Measurements from ENCODE around the gene FUCA1.

FUCA1 gene

GRCh38 chr1:23899070-23899469, 31.0 kb upstream of the FUCA1 start:
- H3K4me3 ChIP-seq (ENCODE audit: low read depth, low read length), result no peak overlapping the region
- in situ Hi-C loops (cut with HindIII; ENCODE audit: low pct_ligation_motif_present, low sequenced_read_pairs), result no loop called here
- peaks cover 16% of the 10 kb centered on the region for H3K27me3 ChIP-seq (replicated peaks)
- no peaks in the 10 kb centered on the region for H3K36me3 ChIP-seq (replicated peaks)
- no peak for TF ChIP-seq CTCF (IDR thresholded peaks at IDR 0.05; ENCODE audit: low read depth, low read length, missing control alignments)
- no peak overlapping the region for H3K27ac ChIP-seq
- DNase-seq, result no peak

GRCh38 chr1:23897083-23897482, 29.0 kb upstream of the FUCA1 start:
- no peak for TF ChIP-seq CTCF (IDR thresholded peaks at IDR 0.05; ENCODE audit: low read depth, low read length, missing control alignments)
- no peak overlapping the region for H3K27ac ChIP-seq
- H3K4me3 ChIP-seq (ENCODE audit: low read depth, low read length), result no peak overlapping the region
- peaks cover 3% of the 10 kb centered on the region for H3K27me3 ChIP-seq (replicated peaks)
- no peaks in the 10 kb centered on the region for H3K36me3 ChIP-seq (replicated peaks)
- in situ Hi-C loops (cut with HindIII; ENCODE audit: low pct_ligation_motif_present, low sequenced_read_pairs), result no loop called here
- no peak for DNase-seq

GRCh38 chr1:23896491-23896890, 28.4 kb upstream of the FUCA1 start:
- no peak for DNase-seq
- no peak overlapping the region for H3K27ac ChIP-seq
- no peak overlapping the region for H3K4me3 ChIP-seq (ENCODE audit: low read depth, low read length)
- in situ Hi-C loops (cut with HindIII; ENCODE audit: low pct_ligation_motif_present, low sequenced_read_pairs), result no loop called here
- H3K27me3 ChIP-seq (replicated peaks), result peaks cover 3% of the 10 kb centered on the region
- no peaks in the 10 kb centered on the region for H3K36me3 ChIP-seq (replicated peaks)
- TF ChIP-seq CTCF (IDR thresholded peaks at IDR 0.05; ENCODE audit: low read depth, low read length, missing control alignments), result no peak

GRCh38 chr1:23895993-23896392, 27.9 kb upstream of the FUCA1 start:
- H3K4me3 ChIP-seq (ENCODE audit: low read depth, low read length), result no peak overlapping the region
- TF ChIP-seq CTCF (IDR thresholded peaks at IDR 0.05; ENCODE audit: low read depth, low read length, missing control alignments), result no peak
- no peaks in the 10 kb centered on the region for H3K36me3 ChIP-seq (replicated peaks)
- no peak for DNase-seq
- H3K27ac ChIP-seq, result no peak overlapping the region
- in situ Hi-C loops (cut with HindIII; ENCODE audit: low pct_ligation_motif_present, low sequenced_read_pairs), result no loop called here
- H3K27me3 ChIP-seq (replicated peaks), result peaks cover 3% of the 10 kb centered on the region

- H3K27ac ChIP-seq, result no peak overlapping the region
- no peak for DNase-seq
- H3K27me3 ChIP-seq (replicated peaks), result peaks cover 3% of the 10 kb centered on the region
- H3K36me3 ChIP-seq (replicated peaks), result no peaks in the 10 kb centered on the region
- no peak for TF ChIP-seq CTCF (IDR thresholded peaks at IDR 0.05; ENCODE audit: low read depth, low read length, missing control alignments)
- no peak overlapping the region for H3K4me3 ChIP-seq (ENCODE audit: low read depth, low read length)
- in situ Hi-C loops (cut with HindIII; ENCODE audit: low pct_ligation_motif_present, low sequenced_read_pairs), result no loop called here
These were observed 27.0 kb upstream of the FUCA1 start for GRCh38 chr1:23895082-23895481.

DNA sequence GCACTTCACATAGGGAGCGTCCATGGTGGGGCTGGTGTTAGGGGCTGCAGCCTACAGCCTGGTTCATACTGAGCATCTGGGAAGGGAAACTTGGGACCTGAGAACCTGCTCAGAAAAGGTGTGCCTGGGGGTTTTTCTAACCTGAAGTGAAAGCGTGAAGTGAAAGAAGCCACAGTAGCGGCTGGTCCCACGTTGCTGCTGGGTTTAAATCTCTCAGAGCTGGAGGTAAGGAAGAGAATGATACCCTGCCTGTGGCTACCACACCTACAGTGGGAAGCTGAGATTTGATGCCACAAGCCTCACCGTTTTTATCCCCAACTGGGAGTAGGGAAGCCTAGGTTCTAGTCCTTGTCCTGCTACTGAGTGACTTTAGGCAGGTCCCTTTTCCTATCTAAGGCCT, 21.0 kb upstream of the FUCA1 start:
- in situ Hi-C loops (cut with HindIII; ENCODE audit: low pct_ligation_motif_present, low sequenced_read_pairs), result no loop called here
- no peak for DNase-seq
- H3K4me3 ChIP-seq (ENCODE audit: low read depth, low read length), result no peak overlapping the region

More for the DNA sequence above, 21.0 kb upstream of the FUCA1 start:
- no peak overlapping the region for H3K27ac ChIP-seq
- no peak for TF ChIP-seq CTCF (IDR thresholded peaks at IDR 0.05; ENCODE audit: low read depth, low read length, missing control alignments)
- H3K36me3 ChIP-seq (replicated peaks), result no peaks in the 10 kb centered on the region
- peaks cover 3% of the 10 kb centered on the region for H3K27me3 ChIP-seq (replicated peaks)
